HEK293T (cell line): Measurements from ENCODE around the gene ANKDD1A.

Experiments
- CTCF ChIA-PET: fragments of 350-600 bp; formaldehyde crosslinking; extraction: SDS; loops from one replicate; lab custom pipeline; 2021; ENCODE audit warnings: antibody characterized with exemption, inconsistent platforms; lab: Yijun Ruan, JAX
- POLR2A ChIA-PET: fragments of 350-600 bp; formaldehyde crosslinking; extraction: SDS; loops from one replicate; lab custom pipeline; 2020; ENCODE audit warnings: antibody characterized with exemption, inconsistent platforms; lab: Yijun Ruan, JAX
- DNase-seq: peaks from one replicate; pipeline ENCODE4 v3.0.0; 2012; ENCODE audit warnings: mixed read lengths; ENCODE audit errors: extremely low spot score
- ARNT ChIP-seq: fragments of 450-650 bp; IDR thresholded peaks from 2 replicates; pipeline ENCODE4 v1.6.1; 2017; ENCODE audit warnings: mild to moderate bottlenecking
- BHLHE40 ChIP-seq: fragments of 450-650 bp; IDR thresholded peaks from 2 replicates; pipeline ENCODE4 v1.6.1; 2016; ENCODE audit warnings: mild to moderate bottlenecking, moderate library complexity, borderline replicate concordance
- CTBP1 ChIP-seq: fragments of 450-650 bp; IDR thresholded peaks from 2 replicates; pipeline ENCODE4 v1.6.1; 2016; ENCODE audit warnings: borderline replicate concordance
- ELF4 ChIP-seq: fragments of 450-650 bp; IDR thresholded peaks from 2 replicates; pipeline ENCODE4 v1.6.1; 2017; ENCODE audit warnings: antibody characterized with exemption
- FOXA1 ChIP-seq: fragments of 450-650 bp; IDR thresholded peaks from 2 replicates; pipeline ENCODE4 v1.6.1; 2016; ENCODE audit warnings: mild to moderate bottlenecking
- FOXK2 ChIP-seq: fragments of 450-650 bp; IDR thresholded peaks from 2 replicates; pipeline ENCODE4 v1.6.1; 2016; ENCODE audit warnings: mild to moderate bottlenecking
- FOXM1 ChIP-seq: fragments of 450-650 bp; IDR thresholded peaks from 2 replicates; pipeline ENCODE4 v1.6.1; 2017; ENCODE audit warnings: mild to moderate bottlenecking, borderline replicate concordance
- HDGF ChIP-seq: fragments of 450-650 bp; IDR thresholded peaks from 2 replicates; pipeline ENCODE4 v1.6.1; 2017; ENCODE audit warnings: antibody characterized with exemption, borderline replicate concordance
- L3MBTL2 ChIP-seq: fragments of 450-650 bp; conservative IDR thresholded peaks from 2 replicates; pipeline ENCODE4 v1.6.1; 2016; ENCODE audit warnings: mild to moderate bottlenecking
- LEF1 ChIP-seq: fragments of 450-650 bp; IDR thresholded peaks from 2 replicates; pipeline ENCODE4 v1.6.1; 2017; ENCODE audit warnings: mild to moderate bottlenecking, borderline replicate concordance
- NFRKB ChIP-seq: fragments of 450-650 bp; IDR thresholded peaks from 2 replicates; pipeline ENCODE4 v1.6.1; 2016; ENCODE audit warnings: mild to moderate bottlenecking, moderate library complexity
- PKNOX1 ChIP-seq: fragments of 450-650 bp; IDR thresholded peaks from 2 replicates; pipeline ENCODE4 v1.6.1; 2016
- SP1 ChIP-seq: fragments of 450-650 bp; IDR thresholded peaks from 2 replicates; pipeline ENCODE4 v1.6.1; 2017
- SUZ12 ChIP-seq: fragments of 450-650 bp; IDR thresholded peaks from 2 replicates; pipeline ENCODE4 v1.6.1; 2016; ENCODE audit warnings: mild to moderate bottlenecking
- TARDBP ChIP-seq: fragments of 450-650 bp; IDR thresholded peaks from 2 replicates; pipeline ENCODE4 v1.6.1; 2016
- ZNF384 ChIP-seq: fragments of 450-650 bp; IDR thresholded peaks from 2 replicates; pipeline ENCODE4 v1.6.1; 2016

Gene ANKDD1A

GRCh38 chr15:64865998-64866520 is 45.6 kb upstream of the ANKDD1A start:
- no peak for DNase-seq
- CTCF ChIA-PET: no interaction called here
- TF ChIP-seq PKNOX1 (no peak), TARDBP (no peak), ZNF384 (no peak), BHLHE40 (no peak), FOXA1 (no peak), FOXK2 (no peak), L3MBTL2 (no peak), ELF4 (no peak), SP1 (no peak), SUZ12 (no peak), FOXM1 (no peak), HDGF (no peak), CTBP1 (no peak), NFRKB (no peak), LEF1 (no peak), ARNT (no peak)
- POLR2A ChIA-PET: no interaction called here

GRCh38 chr15:64869501-64869900 is 42.2 kb upstream of the ANKDD1A start:
- ChIA-PET POLR2A (no interaction called here), CTCF (no interaction called here)
- no peak for TF ChIP-seq SUZ12
- no peak for TF ChIP-seq TARDBP
- no peak for TF ChIP-seq CTBP1
- no peak for TF ChIP-seq NFRKB
- TF ChIP-seq FOXK2: no peak
- no peak for TF ChIP-seq ZNF384
- TF ChIP-seq HDGF: no peak
- no peak for DNase-seq

- no peak for TF ChIP-seq SP1
- TF ChIP-seq ARNT: no peak
- TF ChIP-seq SUZ12: no peak
- TF ChIP-seq ZNF384: no peak
- TF ChIP-seq CTBP1: no peak
- TF ChIP-seq TARDBP: no peak
- TF ChIP-seq L3MBTL2: no peak
- no peak for TF ChIP-seq FOXK2
- no peak for TF ChIP-seq ELF4
- TF ChIP-seq FOXM1: no peak
- no peak for TF ChIP-seq NFRKB
- no peak for TF ChIP-seq BHLHE40
- TF ChIP-seq PKNOX1: no peak
- TF ChIP-seq FOXA1: no peak
- POLR2A ChIA-PET: no interaction called here
- no peak for DNase-seq
- CTCF ChIA-PET: no interaction called here
Observed at GRCh38 chr15:64870353-64870752, 41.3 kb upstream of the ANKDD1A start.

GRCh38 chr15:64875641-64876223 is 36.0 kb upstream of the ANKDD1A start:
- ChIA-PET POLR2A (no interaction called here), CTCF (no interaction called here)
- TF ChIP-seq FOXM1: no peak
- TF ChIP-seq LEF1: no peak
- TF ChIP-seq SUZ12: no peak
- no peak for DNase-seq

GRCh38 chr15:64877435-64877834 is 34.3 kb upstream of the ANKDD1A start:
- DNase-seq: no peak
- TF ChIP-seq SUZ12: no peak
- no peak for TF ChIP-seq PKNOX1
- no peak for TF ChIP-seq LEF1
- no peak for TF ChIP-seq SP1
- ChIA-PET POLR2A (no interaction called here), CTCF (no interaction called here)

GRCh38 chr15:64878705-64879104 is 33.0 kb upstream of the ANKDD1A start:
- no peak for DNase-seq
- ChIA-PET POLR2A (interaction anchor here (1.0 kb wide), 1 partner anchor 17 kb away, joined by 3 read pairs; no protein-coding TSS in a partner anchor), CTCF (no interaction called here)
- TF ChIP-seq LEF1 (no peak), ARNT (no peak), NFRKB (no peak), HDGF (no peak), PKNOX1 (no peak), L3MBTL2 (no peak), ELF4 (no peak), CTBP1 (no peak), SUZ12 (no peak), FOXM1 (no peak), SP1 (no peak), TARDBP (no peak), FOXK2 (no peak), ZNF384 (no peak), BHLHE40 (no peak), FOXA1 (no peak)
